Adrenal gland (tissue), 12 donors: Measurements from ENCODE around the gene GBF1. TPM values are rescaled to one million over a fixed set of nuclear protein-coding genes. Genes with fewer than 3 reads are reported as not detected.

Experiments used
- DNase-seq, 7 donors: peaks; one replicate each; pipeline ENCODE4 v3.0.0-alpha.2; 2019 to 2020
- H3K27ac ChIP-seq, 5 donors: fragments of 200-600 bp; sonication (generic) in 4 of 5; 1 replicate in 3 of 5; 2 replicates in 2 of 5; pipeline versions ENCODE4 v1.5.1 to v1.8.0; 2016 to 2020; ENCODE audit warnings: mild to moderate bottlenecking in 1 of 5
- H3K27me3 ChIP-seq: fragments of 200-600 bp; 2 replicates; pipeline ENCODE4 v1.8.0; 2021
- H3K36me3 ChIP-seq, 2 donors: fragments of 200-600 bp; replicated peaks in 1 of 2; 1 replicate in 1 of 2; 2 replicates in 1 of 2; pipeline versions ENCODE4 v1.5.1 to v1.8.0; 2018 to 2022
- H3K4me1 ChIP-seq, 2 donors: fragments of 200-600 bp; replicated peaks in 1 of 2; 1 replicate in 1 of 2; 2 replicates in 1 of 2; pipeline versions ENCODE4 v1.5.1 to v1.8.0; 2018 to 2021
- H3K4me3 ChIP-seq, 4 donors: fragments of 200-600 bp; sonication (generic) in 3 of 4; one replicate each; pipeline ENCODE4 v1.5.1; 2016 to 2018
- H3K9me3 ChIP-seq, 3 donors: fragments of 200-600 bp; sonication (generic) in 1 of 3; replicated peaks in 1 of 3; 1 replicate in 2 of 3; 2 replicates in 1 of 3; pipeline versions ENCODE4 v1.5.1 to v1.8.0; 2016 to 2021
- CTCF ChIP-seq, 6 experiments: fragments of 450-650 bp in 4 of 6; fragments of 200-600 bp in 2 of 6; sonication (generic) in 1 of 6; IDR thresholded peaks; 1 replicate in 5 of 6; 2 replicates in 1 of 6; pipeline versions ENCODE4 v1.5.1 to v1.8.0; 2016 to 2021; ENCODE audit warnings: antibody characterized with exemption in 6 of 6, mild to moderate bottlenecking in 2 of 6, moderate library complexity in 1 of 6
- POLR2A ChIP-seq, 2 donors: fragments of 450-650 bp; IDR thresholded peaks; one replicate each; pipeline ENCODE4 v1.6.1; 2017; ENCODE audit warnings: antibody characterized with exemption in 2 of 2, mild to moderate bottlenecking in 2 of 2, moderate library complexity in 1 of 2
- WGBS, 4 donors: extraction: QIAGEN DNeasy Blood & Tissue Kit in 2 of 4; methylation state at CpG; one replicate each; pipeline versions ENCODE4 v1.1.5 to v1.1.7; 2013 to 2017; 5-methylcytosine and 5-hydroxymethylcytosine counted together
- intact Hi-C, 2 donors: fragments of 100-400 bp; cut with DNase I; formaldehyde crosslinking; loops; one replicate each; pipeline versions ENCODE4 v1.14.1 to v1.15.0; 2022 to 2023
- polyA plus RNA-seq, 3 donors: library from polyadenylated mRNA; stranded (reverse); fragments of 200-250 nt in 2 of 3; fragments of 350-450 nt in 1 of 3; fragmentation: Illumina TruSeq in 1 of 3; extraction: RNeasy Lipid Tissue Mini Kit (QIAGEN cat#74804) in 1 of 3; gene quantifications; one replicate each; pipeline ENCODE4 v1.2.3, GENCODE V29; 2013 to 2014
- total RNA-seq, 9 donors: library from RNA; depleted of rRNA in 4 of 9; stranded (reverse); fragments of >200 nt in 4 of 9; fragments of 120-200 nt in 1 of 9; fragmentation: NEBNext Ultra II Directional in 1 of 9; extraction: Animal tissue kit (Norgen Biotek cat#: 25700) in 1 of 9; gene quantifications; one replicate each; pipeline versions ENCODE4 v1.1.0 to v1.2.4, GENCODE V29; 2013 to 2023
- donor health status: healthy with polysubstance abuse.
- donor health status: Bipolar disorder and iron deficiency.
- donor health status: DM: yes; HTN: yes; CAD: no.
- donor health status: DM: no; HTN: no; CAD: no.
- donor health status: DM: no; HTN: no; CAD: no.
- donor health status: DM: yes; HTN: yes; CAD: no.

The GBF1 gene
- total and polyA plus RNA-seq, 12 donors = 16.4 to 46.1 (median 37.7) TPM

GRCh38 chr10:102414749-102415148 lies 169.4 kb downstream of the GBF1 start:
- intact Hi-C loops = no loop called here
- DNase-seq = peak in 1 of 7 donors; percentile 13
- Histone ChIP-seq H3K27me3 (peaks cover 31% of the 10 kb centered on the region), H3K36me3 (no peaks in the 10 kb centered on the region), H3K4me3 (no peak overlapping the region), H3K9me3 (no peaks in the 10 kb centered on the region), H3K4me1 (peaks cover 9 to 14% of the 10 kb centered on the region in 2 donors), H3K27ac (no peak overlapping the region)
- TF ChIP-seq CTCF (IDR thresholded peaks at IDR 0.05) (no peak), POLR2A (IDR thresholded peaks at IDR 0.05) (no peak)
- 31 to 48% (median 47%) methylated on average over 9 to 20 of the region's 20 CpGs for WGBS, 4 donors

- TF ChIP-seq POLR2A (IDR thresholded peaks at IDR 0.05) (no peak), CTCF (IDR thresholded peaks at IDR 0.05) (no peak)
- H3K9me3 ChIP-seq = no peaks in the 10 kb centered on the region
- intact Hi-C loops = no loop called here
- DNase-seq = no peak
- no peaks in the 10 kb centered on the region for H3K36me3 ChIP-seq
- 14 to 73% (median 62%) methylated on average over 2 to 9 of the region's 9 CpGs for WGBS, 4 donors
- H3K27me3 ChIP-seq = peaks cover 17% of the 10 kb centered on the region
- no peak overlapping the region for H3K27ac ChIP-seq
- peaks cover 15% of the 10 kb centered on the region in 2 donors for H3K4me1 ChIP-seq
- no peak overlapping the region for H3K4me3 ChIP-seq
Measured at GRCh38 chr10:102416283-102416682, 171.0 kb downstream of the GBF1 start.

- H3K27ac ChIP-seq = no peak overlapping the region
- TF ChIP-seq CTCF (IDR thresholded peaks at IDR 0.05) (no peak), POLR2A (IDR thresholded peaks at IDR 0.05) (no peak)
- no peak overlapping the region for H3K4me3 ChIP-seq
- peaks cover 13% of the 10 kb centered on the region for H3K27me3 ChIP-seq
- WGBS, 4 donors = 79 to 90% (median 86%) methylated on average over 9 to 20 of the region's 20 CpGs
- H3K9me3 ChIP-seq = no peaks in the 10 kb centered on the region
- no peaks in the 10 kb centered on the region for H3K36me3 ChIP-seq
- peaks cover 15% of the 10 kb centered on the region in 2 donors for H3K4me1 ChIP-seq
- no peak for DNase-seq
- intact Hi-C loops = no loop called here
Measured at GRCh38 chr10:102416695-102417094, 171.4 kb downstream of the GBF1 start.

GRCh38 chr10:102418622-102419268 lies 173.4 kb downstream of the GBF1 start, which contains the start of gene PSD:
Gene PSD (minus strand): TSS chr10:102418785. CDS start chr10:102417038, 1,747 bp downstream.
- Histone ChIP-seq H3K27ac (peak within 1 kb of the TSS in 1 of 5 donors; percentile 91), H3K4me1 (peaks cover 28 to 32% of the 10 kb centered on the region in 2 donors), H3K27me3 (peaks cover 4% of the 10 kb centered on the region), H3K36me3 (peaks cover 0 to 8% of the 10 kb centered on the region in 2 donors), H3K9me3 (no peaks in the 10 kb centered on the region), H3K4me3 (peak within 1 kb of the TSS in 1 of 4 donors; percentile 96)
- intact Hi-C loops = no loop called here
- peak in 3 of 7 donors; percentile 14 to 75 (median 15) for DNase-seq
- WGBS, 4 donors = 2 to 3% (median 3%) methylated on average over 21 to 45 of the region's 45 CpGs; no CpG with 5 or more reads in 1 of the 4 donors
- TF ChIP-seq POLR2A (IDR thresholded peaks at IDR 0.05) (no peak), CTCF (IDR thresholded peaks at IDR 0.05) (no peak)
